Esophagus muscularis mucosa (tissue), 4 donors: Measurements from ENCODE around the gene ROBO2. TPM values are rescaled to one million over a fixed set of nuclear protein-coding genes. Genes with fewer than 3 reads are reported as not detected.

ENCODE experiments used
- DNase-seq: peaks from one replicate; pipeline ENCODE4 v3.0.0-alpha.2; 2017; ENCODE audit errors: extremely low spot score
- H3K27ac ChIP-seq, 4 donors: fragments of 200-600 bp; sonication (generic); replicated peaks in 1 of 4; 1 replicate in 3 of 4; 2 replicates in 1 of 4; pipeline ENCODE4 v1.5.1; 2016 to 2019; ENCODE audit warnings: mild to moderate bottlenecking in 1 of 4
- H3K27me3 ChIP-seq, 4 donors: fragments of 200-600 bp; sonication (generic); one replicate each; pipeline versions ENCODE4 v1.5.1 to v1.6.0; 2016 to 2019
- H3K36me3 ChIP-seq, 4 donors: fragments of 200-600 bp; sonication (generic); one replicate each; pipeline ENCODE4 v1.5.1; 2016 to 2019
- H3K4me1 ChIP-seq, 4 donors: fragments of 200-600 bp; sonication (generic); one replicate each; pipeline ENCODE4 v1.5.1; 2016 to 2019
- H3K4me3 ChIP-seq, 4 donors: fragments of 200-600 bp; sonication (generic); 1 replicate in 2 of 4; 2 replicates in 2 of 4; pipeline ENCODE4 v1.5.1; 2016 to 2019; ENCODE audit warnings: mild to moderate bottlenecking in 4 of 4, moderate library complexity in 1 of 4
- H3K9me3 ChIP-seq, 4 donors: fragments of 200-600 bp; sonication (generic); 1 replicate in 3 of 4; 2 replicates in 1 of 4; pipeline ENCODE4 v1.5.1; 2016 to 2019
- EP300 ChIP-seq: sonication (generic); formaldehyde crosslinking; IDR thresholded peaks from one replicate; pipeline ENCODE4 v1.6.1; 2017; ENCODE audit warnings: antibody characterized with exemption
- POLR2A ChIP-seq: fragments of 450-650 bp; IDR thresholded peaks from one replicate; pipeline ENCODE4 v1.6.1; 2017; ENCODE audit warnings: antibody characterized with exemption, moderate library complexity, mild to moderate bottlenecking, low read depth
- POLR2AphosphoS5 ChIP-seq, 2 donors: sonication (generic); formaldehyde crosslinking; IDR thresholded peaks; one replicate each; pipeline ENCODE4 v1.6.1; 2017; ENCODE audit warnings: antibody characterized with exemption in 2 of 2
- WGBS: methylation state at CpG from one replicate; pipeline ENCODE4 v1.1.5; 2018; 5-methylcytosine and 5-hydroxymethylcytosine counted together
- intact Hi-C: fragments of 100-400 bp; cut with DNase I; formaldehyde crosslinking; loops from one replicate; pipeline ENCODE4 v1.15.1; 2023
- total RNA-seq, 4 donors: library from RNA; depleted of rRNA; stranded (reverse); fragments of >200 nt; gene quantifications; one replicate each; pipeline versions ENCODE4 v1.1.0 to v1.2.1, GENCODE V29; 2016
- TF ChIP-seq, protein P1 (sequence below), 3 experiments: fragments of 200-600 bp in 2 of 3; fragments of 450-650 bp in 1 of 3; sonication (generic) in 2 of 3; IDR thresholded peaks; one replicate each; pipeline ENCODE4 v1.5.1; 2017 to 2019; ENCODE audit warnings: antibody characterized with exemption in 3 of 3, mild to moderate bottlenecking in 2 of 3, moderate library complexity in 1 of 3

Gene ROBO2
- total RNA-seq, 4 donors from 2014 or later, result 0.83 to 2.1 (median 1.3) TPM

DNA sequence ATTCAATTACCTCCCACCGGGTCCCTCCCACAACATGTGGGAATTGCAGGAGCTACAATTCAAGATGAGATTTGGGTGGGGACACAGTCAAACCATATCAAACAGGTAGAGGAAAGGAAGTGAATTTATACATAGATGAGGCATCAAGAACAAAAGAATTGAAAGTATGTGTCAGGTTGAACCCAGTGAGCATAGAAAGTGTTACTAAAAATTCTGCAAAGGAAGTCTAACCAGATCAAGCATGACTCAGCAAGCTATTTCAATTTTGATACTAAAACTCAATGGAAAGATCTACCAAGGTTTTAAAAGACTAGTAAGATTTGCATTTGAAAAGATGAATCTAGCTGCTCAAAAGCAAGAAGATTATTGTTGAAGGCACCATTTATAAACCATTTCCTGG lies 323.0 kb downstream of the ROBO2 start:
- Histone ChIP-seq H3K4me1 (no peaks in the 10 kb centered on the region), H3K27ac (no peak overlapping the region), H3K36me3 (no peaks in the 10 kb centered on the region), H3K4me3 (no peak overlapping the region), H3K9me3 (no peaks in the 10 kb centered on the region), H3K27me3 (no peaks in the 10 kb centered on the region)
- TF ChIP-seq POLR2AphosphoS5 (IDR thresholded peaks at IDR 0.05), result no peak
- TF ChIP-seq EP300, result no peak
- no peak for TF ChIP-seq POLR2A
- TF ChIP-seq, protein P1, sequence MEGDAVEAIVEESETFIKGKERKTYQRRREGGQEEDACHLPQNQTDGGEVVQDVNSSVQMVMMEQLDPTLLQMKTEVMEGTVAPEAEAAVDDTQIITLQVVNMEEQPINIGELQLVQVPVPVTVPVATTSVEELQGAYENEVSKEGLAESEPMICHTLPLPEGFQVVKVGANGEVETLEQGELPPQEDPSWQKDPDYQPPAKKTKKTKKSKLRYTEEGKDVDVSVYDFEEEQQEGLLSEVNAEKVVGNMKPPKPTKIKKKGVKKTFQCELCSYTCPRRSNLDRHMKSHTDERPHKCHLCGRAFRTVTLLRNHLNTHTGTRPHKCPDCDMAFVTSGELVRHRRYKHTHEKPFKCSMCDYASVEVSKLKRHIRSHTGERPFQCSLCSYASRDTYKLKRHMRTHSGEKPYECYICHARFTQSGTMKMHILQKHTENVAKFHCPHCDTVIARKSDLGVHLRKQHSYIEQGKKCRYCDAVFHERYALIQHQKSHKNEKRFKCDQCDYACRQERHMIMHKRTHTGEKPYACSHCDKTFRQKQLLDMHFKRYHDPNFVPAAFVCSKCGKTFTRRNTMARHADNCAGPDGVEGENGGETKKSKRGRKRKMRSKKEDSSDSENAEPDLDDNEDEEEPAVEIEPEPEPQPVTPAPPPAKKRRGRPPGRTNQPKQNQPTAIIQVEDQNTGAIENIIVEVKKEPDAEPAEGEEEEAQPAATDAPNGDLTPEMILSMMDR (IDR thresholded peaks at IDR 0.05), result no peak
- DNase-seq, result no peak
- 85% methylated on average over 1 of the region's 1 CpG for WGBS
- intact Hi-C loops, result no loop called here

DNA sequence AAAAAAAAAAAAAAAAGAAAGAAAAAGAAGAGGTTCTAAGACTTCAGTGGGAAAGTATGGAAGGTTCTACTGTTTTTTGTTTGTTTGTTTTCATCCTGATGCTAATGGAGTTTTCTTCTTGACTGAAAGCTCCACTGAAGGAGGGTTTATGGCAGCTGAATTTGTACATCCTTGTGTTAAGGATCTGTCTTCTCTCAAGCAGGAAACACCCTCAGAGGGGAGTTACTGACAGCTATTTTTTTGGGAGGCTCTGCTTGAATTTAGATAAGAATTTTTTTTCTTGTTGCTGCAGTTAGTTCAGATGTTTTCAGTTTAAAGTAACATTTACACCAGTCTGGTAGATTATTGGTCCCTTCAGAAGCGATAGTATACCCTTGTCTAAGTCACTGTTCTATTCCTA lies 325.3 kb downstream of the ROBO2 start:
- WGBS, result 83% methylated on average over 1 of the region's 1 CpG

DNA sequence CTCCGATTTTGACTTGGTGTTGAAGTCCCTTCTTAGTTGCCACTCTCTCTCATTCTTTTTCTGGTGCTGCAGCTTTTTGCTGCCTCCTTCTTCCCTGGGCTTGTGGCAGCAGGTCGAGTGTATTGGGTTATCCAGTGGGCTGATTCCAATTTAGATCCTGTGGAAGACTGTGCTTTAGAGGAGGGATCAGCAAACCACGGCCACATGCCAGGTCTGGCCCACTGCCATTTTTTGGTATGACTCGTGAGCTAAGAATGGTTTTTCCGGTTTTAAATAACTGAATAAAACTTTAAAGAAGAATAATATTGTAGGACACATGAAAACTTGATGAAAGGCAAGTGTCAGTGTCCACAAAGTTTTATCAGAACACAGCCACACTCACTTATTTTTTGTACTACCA lies 330.5 kb downstream of the ROBO2 start:
- Histone ChIP-seq H3K27ac (no peak overlapping the region), H3K9me3 (no peaks in the 10 kb centered on the region), H3K4me1 (no peaks in the 10 kb centered on the region), H3K4me3 (no peak overlapping the region), H3K27me3 (no peaks in the 10 kb centered on the region), H3K36me3 (no peaks in the 10 kb centered on the region)
- DNase-seq, result no peak
- TF ChIP-seq EP300 (no peak), POLR2A (no peak), POLR2AphosphoS5 (IDR thresholded peaks at IDR 0.05) (no peak)
- 36% methylated on average over 5 of the region's 5 CpGs for WGBS
- intact Hi-C loops, result no loop called here

More for the DNA sequence above, 325.3 kb downstream of the ROBO2 start:
- intact Hi-C loops, result no loop called here
- no peaks in the 10 kb centered on the region for H3K36me3 ChIP-seq
- H3K4me3 ChIP-seq, result no peak overlapping the region
- DNase-seq, result no peak
- no peaks in the 10 kb centered on the region for H3K9me3 ChIP-seq
- H3K27me3 ChIP-seq, result no peaks in the 10 kb centered on the region
- no peaks in the 10 kb centered on the region for H3K4me1 ChIP-seq
- H3K27ac ChIP-seq, result no peak overlapping the region
- TF ChIP-seq POLR2A (no peak), EP300 (no peak), POLR2AphosphoS5 (IDR thresholded peaks at IDR 0.05) (no peak)
- TF ChIP-seq, protein P1 (IDR thresholded peaks at IDR 0.05), result no peak

DNA sequence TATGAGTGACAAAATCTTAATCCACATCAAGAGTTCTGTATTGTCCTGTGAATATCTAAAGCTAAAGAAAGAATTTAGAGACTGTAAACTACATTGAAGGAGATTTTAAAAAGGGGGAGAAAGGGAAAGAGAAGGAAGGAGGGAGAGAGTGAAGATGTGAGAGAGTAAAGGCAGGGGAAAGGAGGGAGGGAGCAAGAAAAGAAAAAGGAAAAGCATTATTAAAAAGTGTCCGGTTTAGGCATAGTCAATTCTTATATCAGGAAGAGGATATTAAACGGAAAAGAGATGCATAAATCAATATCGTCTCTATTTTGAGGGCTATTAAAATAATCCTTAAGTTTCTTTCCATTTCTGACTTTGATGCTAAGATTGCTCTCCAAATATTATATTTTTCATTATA lies 332.1 kb downstream of the ROBO2 start:
- no peak for DNase-seq
- Histone ChIP-seq H3K9me3 (no peaks in the 10 kb centered on the region), H3K36me3 (no peaks in the 10 kb centered on the region), H3K27me3 (no peaks in the 10 kb centered on the region), H3K4me1 (no peaks in the 10 kb centered on the region), H3K27ac (no peak overlapping the region), H3K4me3 (no peak overlapping the region)
- intact Hi-C loops, result no loop called here
- 77% methylated on average over 3 of the region's 3 CpGs for WGBS
- no peak for TF ChIP-seq EP300
- TF ChIP-seq, protein P1 (IDR thresholded peaks at IDR 0.05), result no peak
- TF ChIP-seq POLR2AphosphoS5 (IDR thresholded peaks at IDR 0.05), result no peak
- TF ChIP-seq POLR2A, result no peak

DNA sequence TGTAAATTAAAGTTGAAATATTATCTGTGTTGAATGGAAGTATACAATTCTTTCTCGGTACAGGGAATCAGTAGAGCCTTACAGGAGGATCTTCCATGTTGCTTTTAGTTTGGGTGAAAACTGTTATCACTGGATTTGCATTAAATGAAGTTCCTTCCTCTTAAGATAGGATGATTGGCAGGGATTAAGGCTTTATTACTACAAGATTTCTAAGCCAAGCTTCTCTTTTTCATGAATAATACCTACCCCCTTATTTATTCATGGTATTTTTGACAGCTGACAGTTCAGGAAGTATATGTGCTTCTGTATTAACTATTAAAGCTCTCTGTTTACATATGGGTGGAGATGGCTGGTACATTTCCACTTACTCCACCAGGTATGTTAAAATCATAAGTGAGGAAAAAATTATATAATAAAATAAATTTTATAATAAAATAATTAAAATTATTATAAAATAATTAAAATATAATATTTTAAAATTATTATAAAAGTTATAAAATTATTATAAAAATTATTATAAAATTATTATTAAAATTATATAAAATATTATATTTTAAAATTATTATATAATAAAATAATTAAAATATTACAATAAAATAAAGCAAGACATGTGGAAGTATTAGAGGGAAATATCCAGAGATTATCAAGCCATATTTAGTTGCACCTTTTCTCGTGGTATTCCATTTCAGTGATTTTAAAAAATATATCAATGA lies 332.9 kb downstream of the ROBO2 start:
- Histone ChIP-seq H3K4me3 (no peak overlapping the region), H3K27me3 (no peaks in the 10 kb centered on the region), H3K9me3 (no peaks in the 10 kb centered on the region), H3K36me3 (no peaks in the 10 kb centered on the region), H3K27ac (no peak overlapping the region), H3K4me1 (no peaks in the 10 kb centered on the region)
- WGBS, result 91% methylated on average over 2 of the region's 2 CpGs
- TF ChIP-seq EP300 (no peak), POLR2A (no peak), POLR2AphosphoS5 (IDR thresholded peaks at IDR 0.05) (no peak)
- TF ChIP-seq, protein P1 (IDR thresholded peaks at IDR 0.05), result no peak
- intact Hi-C loops, result no loop called here
- no peak for DNase-seq
